OCI-M2 (cell line): Measurements from ENCODE around the gene SHROOM3.

Experiments used
- DNase-seq: peaks from one replicate; lab custom pipeline; 2025; ENCODE audit not compliant: unreplicated experiment; lab: John Stamatoyannopoulos, UW

SHROOM3 gene

GRCh38 chr4:76740192-76740591 lies 305.2 kb downstream of the SHROOM3 start:
- no peak for DNase-seq

- no peak for DNase-seq
Measured at GRCh38 chr4:76740866-76741662, 306.0 kb downstream of the SHROOM3 start.

GRCh38 chr4:76741663-76742020 lies 306.6 kb downstream of the SHROOM3 start:
- no peak for DNase-seq

- no peak for DNase-seq
Measured at GRCh38 chr4:76744241-76744921, 309.4 kb downstream of the SHROOM3 start.

GRCh38 chr4:76745240-76745639 lies 310.2 kb downstream of the SHROOM3 start:
- DNase-seq: no peak

DNA sequence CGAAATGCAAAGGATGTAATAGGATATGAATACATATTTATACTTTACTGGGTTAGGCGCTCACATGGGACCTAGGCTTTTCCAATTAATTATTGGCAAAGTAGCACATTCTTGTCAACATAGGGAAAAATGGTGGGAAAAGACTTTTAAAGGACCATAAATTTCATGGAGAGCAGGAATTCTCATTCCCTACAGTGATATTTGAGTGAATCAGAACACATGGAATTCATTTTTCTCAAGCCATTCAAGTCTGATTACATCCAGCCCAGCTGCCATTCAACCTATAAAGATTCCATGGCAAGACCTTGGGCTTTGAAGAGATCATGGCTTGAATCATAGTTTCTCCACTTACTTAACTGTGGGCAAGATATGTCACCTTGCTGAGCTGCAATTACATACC lies 312.5 kb downstream of the SHROOM3 start:
- DNase-seq: no peak

- no peak for DNase-seq
Measured at GRCh38 chr4:76748649-76749048, 313.6 kb downstream of the SHROOM3 start.

DNA sequence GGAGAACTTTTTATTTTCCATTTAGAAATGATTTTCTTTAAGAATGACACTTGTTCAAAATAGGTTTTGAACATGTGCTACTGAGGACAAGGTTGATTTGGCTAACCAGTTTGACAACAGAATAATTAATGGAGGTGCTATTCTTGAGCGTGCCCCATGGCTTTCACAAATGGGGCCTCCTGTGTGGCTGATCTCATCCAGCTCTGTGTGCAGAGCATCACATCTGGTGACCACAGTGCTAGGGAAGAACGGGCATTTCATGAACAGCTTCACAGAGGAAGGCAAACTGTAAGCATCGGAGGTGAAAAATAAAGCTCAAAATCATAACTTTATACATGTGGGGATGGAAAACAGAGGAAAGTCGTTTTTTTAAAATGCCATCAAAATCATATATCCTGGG lies 314.3 kb downstream of the SHROOM3 start:
- DNase-seq: no peak

GRCh38 chr4:76750716-76751115 lies 315.7 kb downstream of the SHROOM3 start:
- no peak for DNase-seq

- no peak for DNase-seq
Measured at GRCh38 chr4:76751612-76752343, 316.7 kb downstream of the SHROOM3 start.

- no peak for DNase-seq
Measured at GRCh38 chr4:76752861-76753501, 318.0 kb downstream of the SHROOM3 start.

DNA sequence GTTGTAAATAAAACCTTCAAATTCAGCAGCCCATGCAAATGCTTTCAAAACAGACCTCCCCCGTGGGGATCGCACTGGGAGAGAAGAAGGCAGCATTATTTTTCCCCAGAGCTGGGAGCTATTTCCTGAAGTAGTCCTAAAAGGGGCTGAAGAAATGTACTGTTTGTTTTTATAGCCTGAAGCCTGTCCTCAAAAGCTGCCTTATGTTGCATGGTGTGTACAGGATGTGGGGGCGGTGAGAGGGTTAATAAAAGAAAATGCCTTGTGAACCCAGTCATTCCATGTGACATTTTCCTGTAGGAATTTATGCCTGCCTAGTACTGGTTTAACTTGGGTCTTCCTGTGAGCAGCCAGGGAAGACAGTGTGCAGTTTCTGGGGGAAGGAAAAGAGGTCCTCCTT lies 318.8 kb downstream of the SHROOM3 start:
- no peak for DNase-seq

GRCh38 chr4:76754439-76754838 lies 319.4 kb downstream of the SHROOM3 start:
- no peak for DNase-seq

DNA sequence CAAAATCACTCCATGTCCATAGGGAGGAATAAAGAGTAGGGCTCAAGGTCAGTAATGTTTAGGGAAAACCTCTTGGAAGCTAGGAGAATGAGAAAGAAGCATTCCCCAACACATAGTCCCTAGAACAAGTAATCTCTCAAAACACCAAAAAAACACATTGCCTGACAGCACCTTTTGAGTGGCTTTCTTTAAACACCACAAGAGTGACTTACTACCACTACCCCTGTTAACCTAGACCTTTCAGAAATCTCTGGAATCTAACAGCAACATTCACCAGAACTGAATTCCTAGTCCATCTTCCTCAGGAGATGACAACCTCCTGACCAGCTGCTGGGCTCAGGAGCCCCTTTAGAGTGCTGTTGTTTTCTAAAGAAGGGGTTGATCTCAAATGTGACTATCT lies 320.7 kb downstream of the SHROOM3 start:
- no peak for DNase-seq

DNA sequence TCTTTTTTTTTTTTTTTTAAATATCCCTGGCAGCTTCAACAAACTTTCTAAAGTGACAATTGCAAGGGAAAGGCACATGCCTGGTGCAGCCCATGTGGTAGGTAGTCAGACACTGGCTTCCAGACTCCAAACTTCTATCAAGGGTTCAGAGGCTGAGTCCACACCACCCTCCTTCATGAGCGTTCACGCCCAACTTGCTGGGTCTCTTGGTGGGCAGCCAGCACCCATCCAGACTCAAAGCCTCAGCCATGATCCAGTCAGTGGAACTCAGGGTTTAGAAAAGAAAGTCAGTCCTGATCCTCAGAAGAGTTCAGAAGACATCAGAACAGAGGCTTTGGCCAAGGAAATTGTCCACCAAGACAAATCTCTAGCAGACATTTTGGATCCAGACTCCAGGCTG lies 321.4 kb downstream of the SHROOM3 start:
- DNase-seq: no peak

DNA sequence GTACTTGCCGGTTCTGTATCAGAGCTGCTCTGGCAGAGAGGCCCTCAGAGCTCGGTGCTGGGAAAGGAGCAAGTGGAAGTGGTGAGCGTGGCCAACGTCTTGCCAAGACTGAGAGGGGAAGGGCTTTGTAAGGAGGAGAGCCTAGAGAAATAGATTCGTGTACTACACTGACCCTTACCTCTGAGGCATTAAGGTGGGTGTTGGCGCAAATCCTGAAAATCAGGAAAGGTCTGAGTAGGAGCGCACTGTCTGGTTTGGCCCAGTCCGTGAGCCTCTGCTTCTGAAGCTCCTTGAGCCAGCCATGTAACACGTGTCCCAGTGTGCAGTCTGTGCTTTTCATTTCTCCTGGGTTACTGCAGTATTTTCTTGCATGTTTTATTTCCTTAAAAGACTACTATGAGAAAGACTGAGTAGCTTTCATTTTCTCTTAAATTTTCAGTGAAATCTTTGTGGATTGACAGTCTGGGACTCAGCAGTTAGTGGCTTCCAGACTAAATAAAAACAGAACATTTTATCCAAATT lies 322.4 kb downstream of the SHROOM3 start:
- DNase-seq: no peak

DNA sequence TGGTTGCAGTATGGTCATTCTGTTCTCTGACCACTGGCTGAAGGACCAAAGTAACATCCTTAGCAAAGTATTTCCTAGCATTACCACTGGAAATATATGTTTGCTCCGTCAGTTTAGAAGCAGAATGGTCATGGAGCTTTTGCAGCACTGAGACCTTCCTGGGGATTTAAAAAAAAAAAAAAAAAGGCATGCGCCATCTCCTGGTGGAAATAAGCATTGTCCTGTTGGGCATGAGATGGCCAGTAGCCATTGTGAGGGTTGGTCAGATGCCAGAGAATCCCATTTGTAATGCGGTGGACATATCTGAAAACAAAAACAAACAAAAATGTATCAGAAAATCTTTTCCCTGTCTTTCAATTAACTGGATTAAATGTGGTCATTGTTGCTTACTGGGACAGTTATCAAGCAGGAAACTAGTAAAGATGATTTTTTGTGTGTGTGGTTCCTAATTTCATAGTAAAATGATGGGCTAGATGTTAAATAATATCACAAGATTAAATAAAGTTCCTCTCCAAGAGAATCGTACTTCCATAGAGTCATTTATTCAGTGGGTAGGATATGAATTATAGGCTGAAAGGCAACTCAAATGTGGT lies 323.4 kb downstream of the SHROOM3 start:
- DNase-seq: no peak

DNA sequence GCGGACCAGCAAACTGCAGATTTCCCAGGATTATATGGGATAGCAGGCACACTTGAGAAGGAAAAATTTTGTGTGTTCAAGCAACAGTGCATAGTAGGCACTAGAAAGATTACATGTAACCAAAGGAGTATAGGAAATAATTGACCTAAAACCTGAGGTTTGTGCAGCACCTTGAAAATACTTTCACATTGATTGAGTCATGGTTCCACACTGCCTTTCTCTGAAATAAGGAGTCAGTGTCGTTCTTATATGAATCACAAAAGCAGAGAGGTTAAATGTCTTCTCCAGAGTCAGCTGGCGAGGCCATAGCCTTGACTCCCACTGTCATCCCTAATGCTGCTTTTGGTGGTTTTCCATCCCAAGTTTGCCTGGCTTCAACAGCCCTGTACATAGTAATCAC lies 324.0 kb downstream of the SHROOM3 start:
- no peak for DNase-seq

DNA sequence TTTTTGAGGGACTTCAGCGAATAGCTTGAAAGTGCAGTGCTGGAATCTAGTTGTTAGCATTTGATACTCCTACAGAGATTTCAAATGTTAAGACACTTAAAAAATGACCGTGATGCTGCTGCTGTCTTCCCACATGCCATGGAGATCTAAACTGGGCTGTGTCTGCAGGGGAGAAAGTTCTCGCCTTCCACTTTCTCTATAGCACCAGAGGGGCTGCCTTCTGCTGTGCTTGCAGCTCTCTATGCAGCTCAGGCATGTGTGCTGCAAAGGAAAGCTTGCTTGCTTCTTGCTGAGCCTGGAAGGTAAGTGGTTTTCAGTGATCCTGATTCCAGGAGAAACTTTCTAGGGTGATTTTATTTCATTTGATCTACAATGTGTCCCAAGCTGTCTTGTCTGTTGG lies 325.2 kb downstream of the SHROOM3 start:
- DNase-seq: no peak

DNA sequence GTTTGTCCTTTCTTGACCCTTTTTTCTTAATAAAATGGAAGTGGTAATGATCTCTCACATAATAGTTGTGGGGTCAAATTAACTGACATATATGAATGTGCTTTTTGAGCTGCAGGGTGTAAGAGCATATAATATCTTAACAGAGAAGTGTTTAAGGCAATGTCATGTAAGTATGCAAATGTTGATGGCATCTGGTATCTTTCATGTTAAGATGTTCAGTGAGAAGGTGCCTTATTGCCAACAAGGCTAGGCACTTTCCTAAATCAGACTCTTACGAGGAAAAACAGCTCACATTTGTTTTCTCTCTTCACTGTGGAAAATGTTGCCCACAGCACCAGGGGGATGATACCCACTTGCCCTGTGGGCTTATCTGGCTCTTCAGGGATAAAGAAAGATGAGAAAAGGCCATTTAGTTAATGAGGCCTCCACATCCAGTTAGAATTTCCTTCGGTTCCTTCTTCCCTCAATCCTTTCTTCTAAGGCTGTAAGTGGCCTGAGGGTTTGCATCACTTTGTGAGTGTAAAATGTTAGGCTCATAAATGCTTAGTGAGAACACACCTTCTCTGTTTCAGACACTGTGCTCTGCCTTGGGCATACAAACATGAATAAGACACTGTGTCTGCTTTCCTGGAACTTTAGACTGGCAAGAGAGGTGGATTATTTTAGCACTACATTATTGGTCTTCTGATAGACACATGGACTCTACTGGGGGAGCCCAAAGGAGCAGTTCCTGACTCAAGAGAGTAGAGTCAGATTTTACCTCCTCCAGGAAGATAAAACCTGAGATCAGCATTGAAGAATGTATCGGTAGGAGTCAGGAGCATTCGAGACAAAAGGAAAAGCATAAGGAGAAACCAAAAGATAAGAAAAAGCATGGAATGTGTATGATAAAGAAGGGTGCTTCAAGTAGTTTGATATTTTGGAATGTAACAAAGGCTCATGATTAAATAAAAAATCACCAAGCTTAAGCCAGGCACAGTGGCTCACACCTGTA lies 327.4 kb downstream of the SHROOM3 start:
- no peak for DNase-seq
